ENCODE measurements around the gene ATXN1.

DNA sequence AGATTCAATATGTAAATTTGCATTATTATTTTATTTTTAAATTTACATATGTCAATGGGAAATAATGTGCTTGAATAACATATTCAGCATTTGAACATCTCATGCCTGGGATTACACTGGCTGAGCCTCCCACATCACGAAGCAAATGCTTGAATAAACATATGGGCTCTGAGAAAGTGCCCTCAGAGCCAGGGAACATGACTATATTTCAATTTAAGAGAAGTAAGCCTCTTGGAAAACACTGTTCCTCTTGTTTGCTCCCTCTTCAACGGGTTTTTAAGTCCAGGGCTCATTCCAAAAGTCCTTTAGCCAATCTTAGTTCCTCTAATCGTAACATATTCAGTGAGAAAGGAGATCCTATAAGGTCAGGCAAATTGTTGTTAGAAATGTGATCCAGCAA lies 400.9 kb downstream of the ATXN1 start:
- TF ChIP-seq, protein P1, sequence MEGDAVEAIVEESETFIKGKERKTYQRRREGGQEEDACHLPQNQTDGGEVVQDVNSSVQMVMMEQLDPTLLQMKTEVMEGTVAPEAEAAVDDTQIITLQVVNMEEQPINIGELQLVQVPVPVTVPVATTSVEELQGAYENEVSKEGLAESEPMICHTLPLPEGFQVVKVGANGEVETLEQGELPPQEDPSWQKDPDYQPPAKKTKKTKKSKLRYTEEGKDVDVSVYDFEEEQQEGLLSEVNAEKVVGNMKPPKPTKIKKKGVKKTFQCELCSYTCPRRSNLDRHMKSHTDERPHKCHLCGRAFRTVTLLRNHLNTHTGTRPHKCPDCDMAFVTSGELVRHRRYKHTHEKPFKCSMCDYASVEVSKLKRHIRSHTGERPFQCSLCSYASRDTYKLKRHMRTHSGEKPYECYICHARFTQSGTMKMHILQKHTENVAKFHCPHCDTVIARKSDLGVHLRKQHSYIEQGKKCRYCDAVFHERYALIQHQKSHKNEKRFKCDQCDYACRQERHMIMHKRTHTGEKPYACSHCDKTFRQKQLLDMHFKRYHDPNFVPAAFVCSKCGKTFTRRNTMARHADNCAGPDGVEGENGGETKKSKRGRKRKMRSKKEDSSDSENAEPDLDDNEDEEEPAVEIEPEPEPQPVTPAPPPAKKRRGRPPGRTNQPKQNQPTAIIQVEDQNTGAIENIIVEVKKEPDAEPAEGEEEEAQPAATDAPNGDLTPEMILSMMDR (IDR thresholded peaks at IDR 0.05): no peak
- TF ChIP-seq POLR2A (IDR thresholded peaks at IDR 0.05; ENCODE audit: low read depth) (no peak), POLR2AphosphoS5 (IDR thresholded peaks at IDR 0.05) (no peak), EP300 (IDR thresholded peaks at IDR 0.05) (no peak)
